ENCODE results near the gene CHCHD6.

The CHCHD6 gene

DNA sequence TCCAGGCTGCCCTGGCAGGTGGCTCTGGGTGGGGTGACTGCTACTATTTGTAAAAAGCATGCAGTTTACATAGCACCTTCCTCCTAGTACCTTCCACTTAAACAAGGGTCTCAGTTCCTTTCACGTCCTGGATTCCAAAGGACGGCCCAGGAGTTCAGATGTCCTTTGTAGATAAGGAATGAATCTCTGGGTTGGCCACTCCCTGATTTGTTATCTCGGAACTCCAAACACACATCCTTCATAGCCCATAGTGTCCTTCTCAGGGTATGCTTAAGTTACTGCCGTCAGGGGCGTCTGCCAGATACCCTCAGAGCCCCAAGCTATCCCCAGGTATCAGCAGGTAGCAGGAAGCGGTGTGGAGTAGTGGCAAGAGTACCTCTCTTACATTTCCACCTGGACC lies 177.8 kb downstream of the CHCHD6 start:
- no peak for TF ChIP-seq ZFX (IDR thresholded peaks at IDR 0.05; ENCODE audit: borderline replicate concordance)
- TF ChIP-seq CTCF (IDR thresholded peaks at IDR 0.05), result no peak
- H3K27ac ChIP-seq, result no peak overlapping the region

DNA sequence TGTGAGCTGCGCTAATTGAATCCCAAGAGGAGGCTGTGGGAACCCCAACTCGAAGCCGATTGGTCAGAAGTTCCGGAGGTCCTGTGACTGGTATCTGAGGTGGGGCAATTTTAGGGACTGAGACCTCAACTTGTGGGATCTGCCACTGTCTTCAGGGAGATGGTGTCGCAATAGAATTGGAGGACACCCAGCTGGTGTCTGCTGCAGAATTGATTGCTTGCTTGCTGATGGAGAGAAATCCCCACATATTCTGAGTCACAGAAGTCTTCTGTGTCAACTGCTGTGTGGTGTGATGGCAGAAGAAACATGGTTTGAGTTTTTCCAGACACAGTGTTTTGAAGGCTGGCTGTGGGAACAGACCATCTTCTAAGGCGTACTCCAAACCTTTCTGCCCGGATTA lies 179.2 kb downstream of the CHCHD6 start:
- H3K27ac ChIP-seq, result no peak overlapping the region
- TF ChIP-seq CTCF (IDR thresholded peaks at IDR 0.05) (no peak), ZFX (IDR thresholded peaks at IDR 0.05; ENCODE audit: borderline replicate concordance) (no peak)

DNA sequence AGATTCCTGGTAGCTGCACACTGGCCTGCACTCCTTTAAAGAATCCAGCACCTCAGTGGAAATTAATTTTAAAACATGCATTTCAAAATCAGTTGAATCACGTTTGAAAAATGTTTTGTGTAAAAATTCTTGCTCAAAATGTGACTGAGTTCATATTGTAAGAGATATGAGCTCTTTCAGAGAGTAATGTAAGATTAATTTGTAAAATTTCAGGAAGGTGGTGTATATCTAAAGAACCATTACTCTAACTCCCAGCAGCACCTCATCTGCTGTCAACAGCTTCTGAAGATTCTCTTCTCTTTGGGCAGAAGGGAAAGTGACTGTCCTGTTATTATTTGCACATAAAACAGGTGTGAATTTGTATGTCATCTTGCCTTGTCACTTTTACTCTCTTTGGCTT lies 181.4 kb downstream of the CHCHD6 start:
- no peak overlapping the region for H3K27ac ChIP-seq
- no peak for TF ChIP-seq ZFX (IDR thresholded peaks at IDR 0.05; ENCODE audit: borderline replicate concordance)
- TF ChIP-seq CTCF (IDR thresholded peaks at IDR 0.05), result no peak

GRCh38 chr3:126886217-126886616 lies 182.2 kb downstream of the CHCHD6 start:
- no peak overlapping the region for H3K27ac ChIP-seq
- TF ChIP-seq CTCF (IDR thresholded peaks at IDR 0.05) (no peak), ZFX (IDR thresholded peaks at IDR 0.05; ENCODE audit: borderline replicate concordance) (no peak)

GRCh38 chr3:126887686-126888085 lies 183.6 kb downstream of the CHCHD6 start:
- TF ChIP-seq ZFX (IDR thresholded peaks at IDR 0.05; ENCODE audit: borderline replicate concordance) (no peak), CTCF (IDR thresholded peaks at IDR 0.05) (no peak)
- H3K27ac ChIP-seq, result no peak overlapping the region

GRCh38 chr3:126888186-126888760 lies 184.2 kb downstream of the CHCHD6 start:
- no peak overlapping the region for H3K27ac ChIP-seq
- TF ChIP-seq ZFX (IDR thresholded peaks at IDR 0.05; ENCODE audit: borderline replicate concordance) (no peak), CTCF (IDR thresholded peaks at IDR 0.05) (no peak)

- H3K27ac ChIP-seq, result no peak overlapping the region
- TF ChIP-seq CTCF (IDR thresholded peaks at IDR 0.05) (no peak), ZFX (IDR thresholded peaks at IDR 0.05; ENCODE audit: borderline replicate concordance) (no peak)
Measured at GRCh38 chr3:126889276-126890201, 185.5 kb downstream of the CHCHD6 start.
